Measurements from ENCODE around the gene MPIG6B.

MPIG6B gene

DNA sequence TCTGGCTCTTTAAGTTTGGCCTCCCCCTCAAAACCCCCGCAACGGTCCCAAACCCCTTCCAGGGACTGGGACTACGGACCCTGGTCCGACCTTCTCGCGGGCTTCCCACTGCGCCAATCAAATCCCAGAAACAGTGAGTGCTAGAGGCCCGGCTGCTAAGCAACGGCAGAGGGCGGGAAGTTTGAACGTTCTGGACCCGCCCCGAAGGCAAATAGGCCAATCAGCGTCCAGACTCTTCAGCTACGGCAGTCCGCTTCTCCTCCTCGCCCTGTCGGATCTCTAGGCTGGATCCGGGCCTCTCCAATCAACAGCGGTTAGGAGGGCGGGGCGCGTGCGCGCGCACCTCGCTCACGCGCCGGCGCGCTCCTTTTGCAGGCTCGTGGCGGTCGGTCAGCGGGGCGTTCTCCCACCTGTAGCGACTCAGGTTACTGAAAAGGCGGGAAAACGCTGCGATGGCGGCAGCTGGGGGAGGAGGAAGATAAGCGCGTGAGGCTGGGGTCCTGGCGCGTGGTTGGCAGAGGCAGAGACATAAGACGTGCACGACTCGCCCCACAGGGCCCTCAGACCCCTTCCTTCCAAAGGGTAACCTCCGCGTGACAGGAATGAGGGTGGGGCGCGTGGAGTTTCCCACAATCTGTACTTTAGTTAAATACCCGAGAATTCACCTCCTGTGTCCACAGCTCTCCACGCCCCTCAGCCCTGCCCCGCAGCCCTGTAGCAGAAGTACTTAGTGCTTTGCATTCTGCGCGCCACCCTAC is 16.6 kb downstream of the MPIG6B start, which contains the start of gene MSH5:
TSS of gene MSH5 (plus strand) at position 367 of the 758 bp plus-strand sequence. CDS start 462 bp downstream, outside the sequence.
- DNase-seq = peak; percentile 98

DNA sequence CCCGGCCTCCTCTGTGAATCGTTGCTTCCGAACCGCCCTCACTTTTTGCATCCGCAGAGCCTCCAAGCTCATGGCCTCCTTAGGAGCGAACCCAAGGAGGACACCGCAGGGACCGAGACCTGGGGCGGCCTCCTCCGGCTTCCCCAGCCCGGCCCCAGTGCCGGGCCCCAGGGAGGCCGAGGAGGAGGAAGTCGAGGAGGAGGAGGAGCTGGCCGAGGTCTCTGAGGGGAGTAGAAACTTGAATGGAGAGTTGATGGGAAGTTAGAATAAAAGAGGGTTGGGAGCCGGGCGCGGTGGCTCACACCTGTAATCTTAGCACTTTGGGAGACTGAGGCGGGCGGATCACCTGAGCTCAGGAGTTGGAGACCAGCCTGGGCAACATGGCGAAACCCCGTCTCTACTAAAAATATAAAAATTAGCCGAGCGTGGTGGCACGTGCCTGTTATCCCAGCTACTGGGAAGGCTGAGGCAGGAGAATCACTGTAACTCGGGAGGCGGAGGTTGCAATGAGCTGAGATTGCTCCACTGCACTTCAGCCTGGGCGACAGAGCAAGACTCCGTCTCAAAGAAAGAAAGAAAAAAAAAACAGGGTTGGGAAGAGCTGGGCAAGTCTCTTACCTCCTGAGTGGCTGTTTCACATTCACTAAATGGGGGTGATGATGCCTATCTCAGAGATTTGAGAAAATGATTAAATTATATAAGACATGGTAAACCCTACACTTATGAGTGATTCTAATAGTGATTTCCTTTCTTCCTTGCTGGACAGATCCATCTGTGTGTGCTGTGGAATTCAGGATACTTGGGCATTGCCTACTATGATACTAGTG is 17.4 kb downstream of the MPIG6B start:
- DNase-seq = peak; percentile 67

DNA sequence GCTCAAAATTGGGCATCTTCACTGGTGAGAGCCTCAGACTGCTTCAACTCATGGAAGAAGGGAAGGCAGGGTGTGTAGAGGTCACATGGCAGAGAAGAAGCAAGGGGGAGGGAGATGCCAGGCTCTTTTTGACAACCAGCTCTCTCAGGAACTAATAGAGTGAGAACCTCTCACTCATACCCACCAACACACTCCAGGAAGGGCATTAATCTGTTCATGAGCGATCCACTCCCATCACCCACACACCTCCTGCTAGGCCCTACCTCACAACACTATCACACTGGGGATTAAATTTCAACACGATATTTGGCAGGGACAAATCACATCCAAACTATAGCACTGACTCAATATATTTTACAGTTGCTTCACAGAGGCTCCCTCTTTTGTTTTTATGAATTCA is 18.6 kb downstream of the MPIG6B start:
- no peak for DNase-seq

- no peak for DNase-seq
Observed at GRCh38 chr6:31742894-31743293, 19.7 kb downstream of the MPIG6B start.

DNA sequence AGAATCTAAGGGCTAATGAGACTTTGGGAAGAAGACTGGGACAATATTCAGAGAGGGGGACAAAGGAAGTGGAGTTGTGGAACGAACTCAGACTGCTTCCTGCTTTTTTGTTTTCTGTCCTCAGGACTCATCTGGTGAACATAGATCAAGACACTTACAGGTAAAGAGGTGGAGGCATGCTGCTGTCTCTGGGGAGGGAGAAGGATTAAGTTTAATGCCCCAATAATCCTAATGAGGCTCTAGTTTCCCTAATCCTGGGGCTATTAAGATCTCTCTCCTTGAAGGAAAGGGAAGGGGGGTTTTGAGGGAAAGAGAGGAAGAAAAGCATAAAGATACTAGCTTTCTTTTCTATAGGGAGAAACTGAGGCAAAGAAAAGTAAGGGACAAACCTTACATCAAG is 21.2 kb downstream of the MPIG6B start:
- no peak for DNase-seq

DNA sequence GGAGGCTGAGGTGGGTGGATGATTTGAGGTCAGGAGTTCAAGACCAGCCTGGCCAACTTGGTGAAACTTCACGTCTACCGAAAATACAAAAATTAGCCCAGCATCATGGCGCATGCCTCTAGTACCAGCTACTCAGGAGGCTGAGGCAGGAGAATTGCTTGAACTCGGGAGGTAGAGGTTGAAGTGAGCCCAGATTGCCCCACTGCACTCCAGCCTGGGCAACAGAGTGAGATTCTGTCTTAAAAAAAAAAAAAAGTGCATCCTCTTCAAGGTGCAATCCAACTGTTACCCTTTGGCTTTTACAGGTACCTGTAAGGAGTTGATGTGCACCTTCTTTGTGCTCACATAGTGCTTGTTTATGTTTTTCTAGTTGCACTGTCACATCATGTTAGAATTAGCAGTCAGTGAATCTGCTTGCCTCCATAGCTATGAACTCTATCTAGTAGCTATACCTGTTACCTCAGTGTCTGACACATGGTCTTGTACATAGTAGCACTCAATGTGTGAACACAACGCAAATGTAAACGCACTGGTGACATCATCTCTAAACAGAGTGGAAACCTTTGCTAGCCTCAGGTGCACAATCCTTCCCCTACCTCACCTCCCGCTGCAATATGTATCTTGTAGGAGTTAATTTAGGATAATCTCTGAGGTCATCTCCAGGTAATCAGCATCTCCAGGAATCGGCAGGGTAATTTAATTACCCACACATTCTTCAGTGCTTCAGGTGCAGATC is 26.3 kb downstream of the MPIG6B start:
- DNase-seq = no peak

- DNase-seq = no peak
Observed at GRCh38 chr6:31750411-31751022, 27.3 kb downstream of the MPIG6B start.

- DNase-seq = no peak
Observed at GRCh38 chr6:31752739-31753319, 29.7 kb downstream of the MPIG6B start.

DNA sequence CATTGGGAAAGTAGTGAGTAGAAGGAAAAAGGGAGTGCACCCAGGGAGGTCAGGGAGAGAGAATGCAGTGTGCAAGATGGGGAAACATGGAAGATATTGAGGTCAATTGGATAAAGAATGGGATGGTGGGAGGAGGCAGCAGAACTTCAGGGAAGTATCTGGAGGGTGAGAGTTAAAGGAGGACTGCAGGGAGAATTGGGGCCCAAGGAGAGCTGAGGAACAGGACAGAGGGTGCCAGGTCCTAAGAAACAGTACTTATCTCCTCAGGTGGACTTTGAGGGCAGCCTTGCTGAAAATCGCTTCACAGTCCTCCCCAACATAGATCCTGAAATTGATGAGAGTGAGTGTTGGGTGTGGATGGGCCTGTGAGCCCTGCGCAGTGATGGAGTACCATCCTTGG is 35.1 kb downstream of the MPIG6B start:
- DNase-seq = no peak

GRCh38 chr6:31760790-31761189 is 37.6 kb downstream of the MPIG6B start:
- no peak for DNase-seq

DNA sequence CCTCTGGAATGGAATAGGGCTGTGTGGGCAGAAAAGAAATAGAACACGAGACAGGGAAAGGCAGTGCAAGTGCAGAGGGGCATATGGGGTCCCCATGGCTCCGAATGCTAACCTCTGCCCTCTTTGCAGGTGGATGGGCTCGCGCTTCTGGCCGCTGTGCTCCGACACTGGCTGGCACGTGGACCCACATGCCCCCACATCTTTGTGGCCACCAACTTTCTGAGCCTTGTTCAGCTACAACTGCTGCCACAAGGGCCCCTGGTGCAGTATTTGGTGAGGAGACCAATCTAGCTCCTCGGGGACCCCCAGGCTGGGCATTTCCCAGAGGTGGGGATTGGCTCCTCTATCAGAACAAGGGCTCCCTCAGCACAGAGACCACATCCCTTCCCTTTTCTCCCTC is 38.2 kb downstream of the MPIG6B start:
- no peak for DNase-seq

- DNase-seq = no peak
Observed at GRCh38 chr6:31762356-31762755, 39.2 kb downstream of the MPIG6B start, which contains the start of gene SAPCD1. Gene SAPCD1 (plus strand): TSS chr6:31762656. CDS start chr6:31763055, 399 bp downstream.

- DNase-seq = no peak
Observed at GRCh38 chr6:31762878-31763618, 39.9 kb downstream of the MPIG6B start.

DNA sequence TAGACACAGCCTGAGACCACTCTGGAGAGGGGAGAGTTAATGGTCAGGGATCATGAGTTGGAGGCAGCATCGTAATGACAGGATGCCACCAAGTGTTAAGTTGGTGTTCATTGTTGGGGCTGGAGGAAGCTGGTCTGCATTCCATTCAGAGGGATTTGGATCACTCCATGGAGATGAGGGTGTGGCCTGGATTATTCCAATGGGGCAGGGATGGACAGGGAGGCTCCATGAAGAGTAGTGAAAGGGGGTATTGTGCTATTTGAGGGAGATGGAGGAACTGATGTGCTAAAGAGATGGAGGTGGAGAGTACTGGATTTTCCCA is 40.4 kb downstream of the MPIG6B start:
- DNase-seq = no peak

DNA sequence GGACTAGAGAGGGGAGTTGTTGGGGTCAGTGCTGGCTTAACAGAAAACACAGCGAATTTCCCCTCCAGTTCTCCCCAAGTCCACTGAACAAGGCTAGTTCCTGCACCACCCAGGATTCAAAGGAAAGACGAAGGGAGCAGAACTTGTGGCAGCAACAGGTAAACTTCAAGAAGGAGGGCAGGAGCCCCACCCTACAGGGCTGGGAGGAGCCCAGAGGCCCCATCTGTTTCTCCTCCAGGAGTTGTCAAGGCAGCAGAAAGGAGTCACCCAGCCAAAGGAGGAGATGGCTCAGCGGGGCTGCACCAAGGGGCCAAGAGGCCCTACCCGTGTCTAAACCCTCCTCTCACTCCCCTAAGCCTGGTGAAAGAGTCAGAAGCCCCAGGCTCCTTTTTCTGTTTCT is 41.0 kb downstream of the MPIG6B start:
- DNase-seq = no peak

- no peak for DNase-seq
Observed at GRCh38 chr6:31765559-31765909, 42.4 kb downstream of the MPIG6B start.

- DNase-seq = no peak
Observed at GRCh38 chr6:31765910-31766794, 43.0 kb downstream of the MPIG6B start.

DNA sequence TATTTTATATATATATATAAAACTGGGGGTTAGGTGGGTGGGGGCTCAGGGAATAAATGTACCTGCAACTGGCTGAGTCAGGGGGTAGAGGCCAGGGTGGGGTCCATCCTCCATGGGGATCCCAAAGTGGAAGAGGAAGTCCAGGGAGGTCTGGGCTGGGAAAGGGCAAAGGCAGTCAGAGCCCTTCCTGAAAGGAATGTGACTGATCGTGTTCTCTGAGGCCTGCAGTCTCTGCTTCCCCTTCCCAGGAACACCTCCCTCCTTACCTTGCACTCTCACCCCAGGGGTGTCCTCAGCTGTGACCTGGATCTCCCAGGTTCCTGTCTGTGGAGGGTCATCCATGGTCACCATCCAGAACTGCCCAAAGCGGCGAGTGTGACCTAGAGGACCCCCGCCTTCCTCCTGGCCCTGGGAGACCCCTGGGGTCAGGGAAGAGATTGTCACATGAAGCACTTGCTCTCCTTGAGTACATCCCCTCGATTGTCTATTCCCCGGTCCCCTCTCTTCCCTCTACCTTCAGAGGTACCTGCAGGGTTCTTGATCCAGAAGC is 44.0 kb downstream of the MPIG6B start:
- DNase-seq = no peak

DNA sequence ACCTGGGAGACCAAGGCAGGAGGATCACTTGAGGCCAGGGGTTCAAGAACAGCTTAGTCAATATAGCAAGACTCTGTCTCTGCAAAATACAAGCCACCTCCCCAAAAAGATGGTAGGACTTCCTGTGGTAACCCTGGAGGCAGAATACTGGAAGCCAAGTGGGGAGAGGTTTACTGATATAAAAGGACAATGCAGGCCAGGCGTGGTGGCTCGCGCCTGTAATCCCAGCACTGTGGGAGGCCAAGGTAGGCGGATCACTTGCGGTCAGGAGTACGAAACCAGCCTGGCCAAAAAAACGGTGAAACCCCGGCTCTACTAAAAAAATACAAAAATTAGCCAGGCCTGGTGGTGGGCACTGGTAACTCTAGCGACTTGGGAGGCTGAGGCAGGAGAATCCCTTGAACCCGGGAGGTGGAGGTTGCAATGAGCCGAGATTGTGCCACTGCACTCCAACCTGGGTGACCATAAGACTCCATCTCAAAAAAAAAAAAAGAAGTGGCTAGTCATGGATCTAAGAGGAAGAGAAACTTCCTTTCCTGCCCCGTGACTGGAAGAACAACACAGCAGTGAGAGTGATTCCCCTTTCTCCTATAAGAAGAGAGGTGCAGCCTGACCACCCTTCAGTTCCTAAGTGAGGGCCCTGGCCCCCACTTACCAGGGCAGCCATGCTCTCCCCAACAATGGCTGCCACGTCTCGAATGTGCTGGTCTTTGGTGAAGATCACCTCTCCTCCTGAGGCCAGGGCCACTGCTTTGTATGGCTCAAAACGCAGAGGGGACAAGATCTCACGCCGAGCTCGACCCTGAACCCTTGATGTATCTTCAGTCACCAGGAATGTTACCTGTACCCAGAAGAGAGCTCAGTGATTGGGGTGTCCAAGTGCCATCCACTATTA is 45.4 kb downstream of the MPIG6B start:
- DNase-seq = no peak

Data from stimulated activated CD8-positive, alpha-beta memory T cell treated with anti-CD3 and anti-CD28 coated beads, Interleukin-4, amount 100 ng/mL, for 48 hours (primary cell).